GM23248 (cell line): ENCODE data around the gene LRP2.

Experiments
- EZH2 ChIP-seq: fragments of 200-600 bp; sonication (generic); IDR thresholded peaks from 2 replicates; pipeline ENCODE4 v1.6.1; 2018; ENCODE audit warnings: antibody characterized with exemption, mild to moderate bottlenecking; ENCODE audit not compliant: insufficient read depth, poor library complexity, severe bottlenecking
- EZH2phosphoT487 ChIP-seq: fragments of 200-600 bp; sonication (generic); IDR thresholded peaks from 2 replicates; pipeline ENCODE4 v1.6.1; 2018; ENCODE audit warnings: antibody characterized with exemption, moderate library complexity, mild to moderate bottlenecking, low read depth; ENCODE audit not compliant: insufficient read depth

GRCh38 chr2:169080250-169081069 is 281.9 kb downstream of the LRP2 start:
- no peak for TF ChIP-seq EZH2
- no peak for TF ChIP-seq EZH2phosphoT487
